Measurements from ENCODE around the gene LATS1.
A peak's percentile ranks its signal among the peaks of the same experiment; 100 is the strongest.
"Not testable (repeated sequence)": the region's sequence is repeated elsewhere in the genome, so short reads cannot be mapped to it uniquely, and the experiment has no call there.

LATS1 gene

GRCh38 chr6:149728499-149729234 lies 10.8 kb upstream of the LATS1 start:
- DNase-seq: no peak

DNA sequence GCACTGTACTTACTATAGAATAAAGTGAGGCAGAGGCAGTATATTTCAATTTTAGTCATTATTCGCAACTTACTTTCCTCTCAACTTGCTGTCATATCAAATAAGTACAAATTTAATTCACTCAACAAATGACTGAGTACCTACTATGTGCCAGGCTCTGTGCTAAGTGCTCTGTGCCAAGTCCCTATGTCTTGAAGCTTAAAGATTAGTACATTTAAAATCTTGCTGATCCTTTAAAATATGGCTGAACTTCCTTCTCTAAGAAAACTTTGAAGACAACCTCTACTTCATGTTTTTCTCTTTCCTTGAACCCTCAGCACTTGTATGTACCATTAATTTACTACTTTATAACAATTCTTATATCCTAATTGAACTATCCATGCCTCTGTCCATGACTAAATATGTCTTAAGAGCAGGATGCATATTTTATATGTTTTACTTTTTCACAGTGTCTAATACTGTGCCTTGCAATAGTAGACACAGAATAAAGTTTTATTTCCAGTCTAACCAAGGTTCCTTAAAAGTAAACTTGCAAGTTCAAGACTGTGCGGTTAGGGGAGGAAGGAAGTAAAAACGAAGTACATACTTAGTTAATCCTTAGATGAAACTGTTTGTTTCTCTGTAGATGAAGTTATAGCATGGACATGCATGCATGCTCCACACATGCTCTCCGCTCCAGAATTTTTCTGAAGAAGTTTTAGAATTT lies 10.0 kb upstream of the LATS1 start:
- no peak for DNase-seq

GRCh38 chr6:149725785-149726184 lies 7.9 kb upstream of the LATS1 start:
- DNase-seq: no peak

DNA sequence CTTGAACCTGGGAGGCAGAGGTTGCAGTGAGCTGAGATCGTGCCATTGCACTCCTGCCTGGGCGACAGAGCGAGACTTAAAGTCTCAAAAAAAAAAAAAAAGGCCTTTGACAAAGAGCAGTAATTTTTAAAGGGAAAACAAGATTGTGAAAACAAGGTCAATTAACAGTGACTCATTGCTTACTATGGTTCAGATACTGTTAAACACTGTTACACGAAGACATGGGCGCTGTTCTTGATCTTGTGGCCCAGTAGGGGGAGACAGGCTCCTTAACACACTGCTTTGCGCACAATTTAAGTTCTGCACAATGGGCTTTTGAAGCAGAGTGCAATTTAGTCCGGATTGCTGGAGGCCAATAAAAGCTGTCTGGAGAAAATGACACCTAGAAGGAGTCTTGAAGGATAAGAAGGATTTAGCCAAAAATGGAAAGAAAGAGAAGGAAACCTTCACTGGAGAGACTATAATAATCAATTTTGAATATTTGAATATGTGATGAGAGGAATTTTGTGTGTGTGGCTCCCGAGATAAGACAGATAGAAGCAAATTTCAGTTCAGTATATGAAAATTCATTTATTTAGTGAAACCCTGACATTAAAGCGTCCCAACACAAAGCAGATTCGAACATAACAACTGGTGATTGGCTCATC lies 6.0 kb upstream of the LATS1 start:
- peak; percentile 43 for DNase-seq

- no peak for DNase-seq
Observed at GRCh38 chr6:149723262-149723661, 5.4 kb upstream of the LATS1 start.

GRCh38 chr6:149719531-149719930 lies 1.6 kb upstream of the LATS1 start:
- no peak for DNase-seq

DNA sequence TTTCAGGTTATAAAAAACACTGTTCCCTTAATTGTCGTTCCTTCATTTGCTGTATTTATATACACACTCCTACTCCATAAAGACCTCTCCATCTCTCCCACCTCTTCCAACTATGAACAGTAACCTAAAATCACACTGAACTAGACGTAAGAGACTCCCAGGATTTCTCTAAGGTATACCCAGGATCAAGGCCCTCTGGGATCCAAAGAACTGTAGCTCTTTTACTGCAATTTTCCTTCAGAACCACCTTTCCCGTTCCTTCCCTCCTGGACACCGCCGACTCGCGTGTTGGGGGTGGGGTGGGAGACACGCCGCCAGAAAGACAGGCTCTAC lies 680 bp downstream of the LATS1 start:
- no peak for DNase-seq

GRCh38 chr6:149716181-149716963 lies 1.5 kb downstream of the LATS1 start:
- DNase-seq: no peak

DNA sequence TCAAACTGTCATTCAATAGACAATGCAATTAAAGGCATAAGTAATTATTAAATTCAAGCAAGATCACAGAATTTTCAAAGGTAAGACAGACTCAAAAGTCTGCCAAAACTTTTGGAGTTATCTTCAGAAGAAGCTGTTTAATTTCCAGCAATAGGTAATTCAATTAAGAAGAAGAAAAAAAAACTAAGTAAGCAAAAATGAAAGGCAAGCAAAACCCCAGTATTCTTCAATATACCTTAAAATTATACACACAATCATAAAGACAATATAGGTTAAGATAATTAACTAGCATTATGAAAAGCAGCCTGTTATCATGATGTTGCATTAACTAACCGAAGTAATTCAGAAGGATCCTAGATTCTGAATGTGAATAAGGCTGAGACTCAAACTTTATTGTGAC lies 3.5 kb downstream of the LATS1 start:
- DNase-seq: no peak

DNA sequence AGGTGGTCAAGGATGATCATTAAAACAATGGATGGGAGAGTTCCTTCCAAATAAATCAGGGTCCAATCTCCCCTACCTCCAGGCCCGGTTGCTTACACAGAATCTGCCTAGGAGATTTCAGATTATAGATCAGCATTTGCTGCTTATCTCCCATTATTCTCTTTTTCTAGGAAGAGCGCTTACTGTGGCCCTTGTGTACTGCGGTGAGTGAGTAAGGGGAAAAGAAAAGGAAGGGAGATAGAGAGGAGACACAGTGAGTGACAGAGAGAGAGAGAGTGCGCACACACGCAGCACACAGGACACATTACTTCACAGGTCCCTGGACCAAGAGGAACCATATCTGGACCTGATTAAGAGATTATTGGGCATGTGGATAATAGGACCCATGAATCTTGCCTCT lies 6.2 kb downstream of the LATS1 start:
- no peak for DNase-seq

DNA sequence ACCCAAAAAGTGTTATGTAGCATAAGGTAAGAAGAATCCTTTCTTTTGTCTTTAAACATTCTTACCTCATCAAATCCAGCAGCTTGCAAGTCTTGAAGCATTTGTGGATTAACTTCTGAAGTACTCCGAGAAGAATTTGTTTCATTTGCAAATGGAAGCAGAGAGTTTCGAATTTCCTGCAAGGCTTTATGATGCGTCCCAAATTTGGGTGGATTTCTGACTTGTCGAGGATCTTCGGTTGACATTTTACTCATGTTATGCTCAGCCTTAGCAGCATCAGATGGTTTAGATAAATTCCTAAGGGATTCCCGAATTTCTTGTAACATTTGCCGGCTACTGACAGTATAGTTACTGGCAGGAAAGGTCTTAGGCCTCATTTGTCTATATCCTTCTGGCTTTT lies 16.2 kb downstream of the LATS1 start:
- DNase-seq: no peak

DNA sequence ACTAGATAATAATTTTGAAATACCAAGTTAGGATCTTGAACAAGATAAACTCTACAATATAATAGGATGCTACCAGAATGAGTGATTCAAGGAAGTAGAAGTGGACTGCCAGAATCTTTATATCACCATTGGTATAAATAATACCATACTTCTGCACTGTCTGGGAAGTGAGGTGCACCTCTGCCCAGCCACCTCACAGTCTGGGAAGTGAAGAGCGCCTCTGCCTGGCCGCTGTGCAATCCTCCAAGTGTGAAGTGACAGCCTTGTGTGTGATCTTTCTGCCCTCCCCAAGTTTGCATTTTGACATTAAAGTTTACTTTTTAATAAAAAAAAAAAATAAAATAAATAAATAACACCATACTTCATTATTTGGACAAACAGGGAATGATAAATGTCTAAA lies 18.8 kb downstream of the LATS1 start:
- no peak for DNase-seq

DNA sequence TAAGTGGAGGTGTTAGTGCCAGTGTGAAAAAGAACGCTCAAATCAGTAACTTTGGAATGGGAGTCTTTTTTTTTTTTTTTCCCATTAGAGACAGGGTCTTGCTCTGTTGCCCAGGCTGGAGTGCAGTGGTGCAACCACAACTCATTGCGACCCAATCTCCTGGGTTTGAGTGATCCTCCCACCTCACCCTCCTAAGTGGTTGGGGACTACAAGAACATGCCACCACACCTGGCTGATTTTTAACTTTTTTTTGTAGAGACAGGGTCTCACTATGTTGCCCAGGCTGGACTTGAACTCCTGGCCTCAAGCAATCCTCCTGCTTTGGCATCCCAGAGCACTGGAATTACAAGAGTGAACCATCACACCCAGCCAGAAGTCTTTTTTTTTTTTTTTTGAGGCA lies 19.7 kb downstream of the LATS1 start:
- DNase-seq: no peak

GRCh38 chr6:149696901-149697300 lies 21.0 kb downstream of the LATS1 start:
- no peak for DNase-seq

- DNase-seq: no peak
Observed at GRCh38 chr6:149694921-149695320, 23.0 kb downstream of the LATS1 start.

- DNase-seq: no peak
Observed at GRCh38 chr6:149691201-149691600, 26.7 kb downstream of the LATS1 start.

- DNase-seq: no peak
Observed at GRCh38 chr6:149686230-149686629, 31.7 kb downstream of the LATS1 start.

- no peak for DNase-seq
Observed at GRCh38 chr6:149683256-149683859, 34.5 kb downstream of the LATS1 start.

DNA sequence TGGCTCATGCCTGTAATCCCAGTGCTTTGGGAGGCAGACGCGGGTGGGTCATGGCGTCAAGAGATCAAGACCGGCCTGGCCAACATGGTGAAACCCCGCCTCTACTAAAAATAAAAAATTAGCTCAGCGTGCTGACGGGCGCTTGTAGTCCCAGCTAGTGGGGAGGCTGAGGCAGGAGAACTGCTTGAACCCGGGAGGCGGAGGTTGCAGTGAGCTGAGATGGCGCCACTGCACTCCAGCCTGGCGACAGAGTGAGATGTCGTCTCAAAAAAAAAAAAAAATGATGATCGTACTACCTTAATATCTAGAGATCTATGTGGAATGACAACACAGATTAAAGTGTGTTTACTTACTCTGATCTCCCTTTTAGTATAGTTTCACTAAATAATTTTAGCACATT lies 36.1 kb downstream of the LATS1 start:
- not testable (repeated sequence) for DNase-seq

DNA sequence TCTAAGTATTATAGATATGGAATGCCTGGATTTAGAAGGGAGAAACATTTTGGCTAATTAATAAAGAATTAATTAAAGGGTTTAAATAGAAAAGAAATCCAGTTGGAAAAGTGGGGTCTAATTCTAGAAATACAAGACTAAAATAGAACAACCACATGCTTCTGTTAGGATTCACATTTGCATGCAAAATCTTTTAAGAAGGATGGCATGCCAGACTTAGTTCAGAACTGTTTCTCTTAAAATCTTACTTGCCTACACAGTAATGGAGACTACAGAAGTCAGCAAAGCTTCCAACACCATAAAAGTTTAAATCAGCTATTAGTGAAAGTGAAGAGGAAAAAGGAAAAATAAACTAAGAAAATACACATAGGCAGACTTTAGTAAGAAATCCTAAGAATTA lies 36.7 kb downstream of the LATS1 start:
- DNase-seq: no peak

GRCh38 chr6:149680503-149680902 lies 37.4 kb downstream of the LATS1 start:
- no peak for DNase-seq

DNA sequence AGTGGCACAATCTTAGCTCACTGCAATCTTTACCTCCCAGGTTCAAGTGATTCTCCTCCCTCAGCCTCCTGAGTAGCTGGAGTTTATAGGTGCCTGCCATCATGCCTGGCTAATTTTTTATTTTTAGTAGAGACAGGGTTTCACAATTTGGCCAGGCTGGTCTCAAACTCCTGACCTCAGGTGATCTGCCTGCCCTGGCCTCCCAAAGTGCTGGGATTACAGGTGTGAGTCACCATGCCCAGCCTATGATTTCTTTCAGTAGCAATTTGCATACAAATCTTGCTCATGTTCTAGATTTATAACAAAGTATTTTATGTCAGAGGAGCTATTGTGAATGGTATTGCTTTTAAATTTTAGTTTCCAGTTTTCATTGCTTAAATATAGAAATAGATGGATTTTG lies 45.6 kb downstream of the LATS1 start:
- DNase-seq: not testable (repeated sequence)

- no peak for DNase-seq
Observed at GRCh38 chr6:149660028-149660427, 57.9 kb downstream of the LATS1 start.

All from 8988T (cell line).